T-helper 17 cell (primary cell): Measurements from ENCODE around the gene MVD. TPM values are rescaled to one million over a fixed set of nuclear protein-coding genes. Genes with fewer than 3 reads are reported as not detected.

Experiments used
- ATAC-seq: fragments of 150-1000 bp; cut with Tn5 transposase; 2 replicates; pipeline ENCODE4 v1.10.0; 2021; ENCODE audit warnings: mild to moderate bottlenecking, moderate library complexity
- DNase-seq, 3 donors: peaks; one replicate each; pipeline versions ENCODE4 v3.0.0 to v3.0.0-alpha.2; 2020 to 2021
- H3K9me3 ChIP-seq: one replicate; pipeline ENCODE4 v1.7.0; 2013; ENCODE audit warnings: low read length, mild to moderate bottlenecking; ENCODE audit not compliant: control insufficient read depth, poor library complexity, severe bottlenecking
- H3K27ac Mint-ChIP-seq: one replicate; pipeline ENCODE4 v1.8.0; 2022; ENCODE audit warnings: mild to moderate bottlenecking, moderate library complexity, mixed read lengths
- H3K27me3 Mint-ChIP-seq: one replicate; pipeline ENCODE4 v1.8.0; 2022; ENCODE audit warnings: mixed read lengths
- H3K36me3 Mint-ChIP-seq: one replicate; pipeline ENCODE4 v1.8.0; 2022; ENCODE audit warnings: low read depth, mixed read lengths
- H3K4me1 Mint-ChIP-seq: one replicate; pipeline ENCODE4 v1.8.0; 2022; ENCODE audit warnings: mild to moderate bottlenecking, mixed read lengths
- H3K4me3 Mint-ChIP-seq: one replicate; pipeline ENCODE4 v1.8.0; 2022; ENCODE audit warnings: mild to moderate bottlenecking, moderate library complexity, mixed read lengths
- total RNA-seq, 4 donors: library from RNA in 2 of 4; stranded (reverse) in 2 of 4; gene quantifications; one replicate each; pipeline ENCODE4 v1.2.3 and lab custom pipeline; 2022 to 2026

The MVD gene
- total RNA-seq, 2 donors from 2014 or later = 40.4 to 72.8 TPM

DNA sequence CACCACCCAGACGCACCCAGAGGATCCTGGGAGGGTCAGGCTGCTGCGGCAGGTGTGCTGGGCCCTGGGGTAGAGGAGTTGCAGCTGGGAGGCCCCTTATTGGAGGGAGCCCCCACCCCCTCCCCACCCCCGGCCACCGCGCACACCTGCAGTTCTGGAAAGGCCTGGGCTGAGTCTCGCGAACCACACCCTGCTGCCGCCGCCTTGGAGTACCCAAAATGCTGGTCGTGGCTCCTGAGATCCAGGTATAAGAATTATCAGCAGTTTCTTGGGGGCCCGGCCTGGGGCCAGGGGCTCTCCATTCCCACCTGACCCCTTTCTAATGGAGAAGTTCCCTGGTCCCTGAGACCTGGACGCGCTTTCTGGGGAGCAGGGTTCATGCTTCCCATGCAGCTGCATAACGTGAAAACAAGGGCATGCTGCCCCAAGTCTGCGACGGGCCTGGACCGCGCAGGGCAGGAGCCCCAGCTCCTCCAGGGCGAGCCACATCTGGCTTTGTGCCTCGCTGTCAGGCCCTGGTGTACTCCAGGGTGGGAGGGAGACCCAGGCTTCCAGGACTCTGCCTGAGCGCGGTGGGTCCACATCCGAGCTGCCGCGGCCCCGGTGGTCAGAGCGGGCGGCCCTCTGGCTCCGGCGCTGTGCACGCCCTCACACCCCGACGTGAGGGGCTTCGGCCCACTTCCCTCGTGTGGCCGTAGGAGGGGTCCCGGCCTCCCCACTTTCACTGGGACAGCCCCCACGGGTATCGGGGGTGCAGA lies 30.7 kb upstream of the MVD start:
- no peaks in the 10 kb centered on the region for H3K36me3 Mint-ChIP-seq
- H3K4me1 Mint-ChIP-seq = peaks cover 39% of the 10 kb centered on the region
- H3K9me3 ChIP-seq = no peaks in the 10 kb centered on the region
- H3K27me3 Mint-ChIP-seq = no peaks in the 10 kb centered on the region
- peak overlapping the region; percentile 93 for H3K27ac Mint-ChIP-seq
- peak overlapping the region; percentile 75 for H3K4me3 Mint-ChIP-seq
- DNase-seq (no peak), ATAC-seq (peak; percentile 15)

DNA sequence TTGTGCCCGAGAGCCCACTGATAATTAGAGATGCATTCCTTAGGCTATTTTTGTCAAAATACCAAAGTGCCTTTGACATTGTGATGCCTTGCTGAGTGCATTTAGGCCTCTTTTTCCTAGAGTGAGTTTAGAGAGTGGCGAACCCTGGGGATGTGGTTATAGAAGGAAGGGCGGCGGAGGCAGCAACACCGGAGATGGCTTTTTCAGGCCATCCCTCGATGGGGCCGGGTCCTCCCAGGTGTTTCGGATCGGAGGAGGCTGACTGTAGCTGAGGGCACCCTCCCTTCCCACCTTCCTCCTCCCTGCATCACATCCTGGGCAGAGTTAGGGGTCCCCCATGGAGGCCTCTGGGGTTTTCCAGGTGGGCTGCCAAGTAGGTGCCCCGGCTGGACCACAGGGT lies 30.0 kb upstream of the MVD start:
- peaks cover 38% of the 10 kb centered on the region for H3K4me1 Mint-ChIP-seq
- no peaks in the 10 kb centered on the region for H3K36me3 Mint-ChIP-seq
- DNase-seq (no peak), ATAC-seq (peak; percentile 49)
- H3K9me3 ChIP-seq = no peaks in the 10 kb centered on the region
- no peaks in the 10 kb centered on the region for H3K27me3 Mint-ChIP-seq
- peak overlapping the region; percentile 93 for H3K27ac Mint-ChIP-seq
- H3K4me3 Mint-ChIP-seq = peak overlapping the region; percentile 75

DNA sequence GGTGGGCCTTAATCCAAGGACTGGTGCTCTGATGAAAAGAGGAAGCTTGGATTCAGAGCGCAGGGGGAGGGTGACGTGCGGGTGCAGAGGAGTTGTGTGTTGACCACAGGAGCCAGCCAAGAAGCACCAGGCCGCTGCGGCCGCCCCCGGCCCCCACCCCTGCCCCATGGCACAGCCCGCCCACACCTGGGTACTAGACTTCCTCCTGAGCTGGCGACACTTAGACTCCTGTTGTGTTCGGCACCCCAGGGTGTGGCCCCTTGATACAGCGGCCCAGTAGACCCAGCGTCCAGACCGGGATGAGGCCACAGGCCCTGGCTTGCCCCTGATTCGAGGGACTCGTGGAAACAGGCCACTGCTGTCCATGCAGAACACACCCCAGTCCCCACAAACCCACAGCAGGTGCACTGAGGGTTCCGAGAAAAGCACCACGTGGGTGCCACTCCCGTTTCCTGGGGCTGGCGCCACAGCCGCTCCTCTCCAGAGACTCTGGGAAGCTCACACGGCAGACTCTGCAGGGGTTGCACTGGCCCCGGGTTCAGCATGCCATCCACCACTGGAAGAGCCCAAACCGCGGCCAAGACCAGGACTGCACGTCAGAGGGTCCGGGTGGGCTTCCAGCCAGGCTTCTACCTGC lies 29.2 kb upstream of the MVD start:
- ATAC-seq (peak; percentile 55), DNase-seq (no peak)
- peaks cover 34% of the 10 kb centered on the region for H3K4me1 Mint-ChIP-seq
- H3K27ac Mint-ChIP-seq = peak overlapping the region; percentile 93
- no peaks in the 10 kb centered on the region for H3K36me3 Mint-ChIP-seq
- peak overlapping the region; percentile 75 for H3K4me3 Mint-ChIP-seq
- no peaks in the 10 kb centered on the region for H3K9me3 ChIP-seq
- no peaks in the 10 kb centered on the region for H3K27me3 Mint-ChIP-seq

DNA sequence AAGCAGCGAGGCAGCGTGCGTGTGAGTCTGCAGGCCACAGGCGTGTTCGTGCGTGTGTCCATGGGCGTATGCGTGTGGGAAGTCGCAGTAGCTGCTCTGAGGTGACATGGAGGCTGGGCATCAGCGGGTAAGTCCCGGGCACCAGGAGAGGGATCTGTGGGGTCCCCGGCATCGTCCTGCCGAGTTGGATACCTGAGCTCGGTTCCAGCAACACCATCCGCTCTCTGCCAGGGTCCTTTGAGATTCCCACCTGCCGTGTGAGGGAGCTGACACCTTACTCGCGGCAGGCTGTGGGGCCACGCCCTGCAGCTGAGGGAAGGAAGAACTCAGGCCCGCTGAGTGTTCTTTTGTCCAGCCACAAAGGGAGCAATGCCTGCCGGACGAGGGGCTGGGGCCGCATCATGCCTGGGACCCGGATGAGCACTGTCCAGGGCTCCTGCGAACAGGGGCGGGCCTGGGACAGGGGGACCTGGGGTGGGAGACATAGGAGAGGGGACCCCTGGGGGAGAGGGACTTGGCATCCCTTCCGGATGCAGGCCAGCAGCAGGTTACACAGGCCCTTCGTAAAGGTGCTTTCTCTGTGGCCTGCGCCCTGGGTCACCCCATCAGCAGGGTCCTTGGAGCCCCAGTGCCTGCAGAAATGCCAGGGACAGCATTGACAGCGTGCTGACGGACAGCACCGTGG lies 28.4 kb upstream of the MVD start:
- no peaks in the 10 kb centered on the region for H3K9me3 ChIP-seq
- Mint-ChIP-seq H3K27me3 (no peaks in the 10 kb centered on the region), H3K4me3 (peak overlapping the region; percentile 84), H3K27ac (peak overlapping the region; percentile 93), H3K36me3 (no peaks in the 10 kb centered on the region), H3K4me1 (peaks cover 34% of the 10 kb centered on the region)
- ATAC-seq (no peak), DNase-seq (no peak)

DNA sequence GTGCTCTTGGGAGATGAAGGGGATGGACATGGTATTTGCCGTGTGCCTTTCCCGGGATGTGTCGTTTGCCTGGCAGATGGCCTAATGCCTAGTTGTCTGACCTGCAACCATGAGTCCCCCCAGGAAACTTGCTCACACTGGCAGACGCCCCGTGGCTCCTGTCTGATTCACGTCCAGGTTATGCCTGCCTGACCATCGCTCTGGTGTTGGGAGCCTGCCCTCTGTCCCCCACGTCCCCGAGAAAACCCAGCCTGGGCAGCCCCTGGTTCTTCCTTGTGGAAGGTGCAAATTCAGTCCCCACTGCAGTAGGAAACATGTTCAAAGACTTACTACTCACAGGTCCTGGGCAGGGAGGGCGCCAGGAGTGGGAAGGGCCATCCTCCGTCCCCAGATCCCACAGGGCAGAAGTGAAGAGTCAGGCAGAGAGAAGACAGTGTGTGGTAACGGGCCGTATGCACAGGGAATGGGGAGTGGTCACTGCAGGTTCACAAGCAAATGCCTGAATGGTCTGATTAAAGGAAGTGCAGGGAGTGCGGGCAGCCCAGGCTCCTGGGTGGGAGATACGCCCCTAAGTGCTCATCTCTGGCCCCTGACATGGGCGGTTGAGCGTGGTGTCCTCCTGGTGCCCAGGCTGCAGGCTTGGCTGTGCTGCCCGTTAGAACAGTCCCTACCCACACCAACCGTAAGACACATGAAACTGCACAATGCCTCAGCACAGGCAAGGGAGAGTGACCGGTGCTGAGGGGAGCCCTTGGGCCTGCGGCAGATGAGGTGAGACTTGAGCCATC lies 27.6 kb upstream of the MVD start:
- Mint-ChIP-seq H3K27me3 (no peaks in the 10 kb centered on the region), H3K27ac (peak overlapping the region; percentile 93), H3K4me3 (peak overlapping the region; percentile 84), H3K36me3 (no peaks in the 10 kb centered on the region), H3K4me1 (peaks cover 34% of the 10 kb centered on the region)
- ATAC-seq (no peak), DNase-seq (no peak)
- no peaks in the 10 kb centered on the region for H3K9me3 ChIP-seq

DNA sequence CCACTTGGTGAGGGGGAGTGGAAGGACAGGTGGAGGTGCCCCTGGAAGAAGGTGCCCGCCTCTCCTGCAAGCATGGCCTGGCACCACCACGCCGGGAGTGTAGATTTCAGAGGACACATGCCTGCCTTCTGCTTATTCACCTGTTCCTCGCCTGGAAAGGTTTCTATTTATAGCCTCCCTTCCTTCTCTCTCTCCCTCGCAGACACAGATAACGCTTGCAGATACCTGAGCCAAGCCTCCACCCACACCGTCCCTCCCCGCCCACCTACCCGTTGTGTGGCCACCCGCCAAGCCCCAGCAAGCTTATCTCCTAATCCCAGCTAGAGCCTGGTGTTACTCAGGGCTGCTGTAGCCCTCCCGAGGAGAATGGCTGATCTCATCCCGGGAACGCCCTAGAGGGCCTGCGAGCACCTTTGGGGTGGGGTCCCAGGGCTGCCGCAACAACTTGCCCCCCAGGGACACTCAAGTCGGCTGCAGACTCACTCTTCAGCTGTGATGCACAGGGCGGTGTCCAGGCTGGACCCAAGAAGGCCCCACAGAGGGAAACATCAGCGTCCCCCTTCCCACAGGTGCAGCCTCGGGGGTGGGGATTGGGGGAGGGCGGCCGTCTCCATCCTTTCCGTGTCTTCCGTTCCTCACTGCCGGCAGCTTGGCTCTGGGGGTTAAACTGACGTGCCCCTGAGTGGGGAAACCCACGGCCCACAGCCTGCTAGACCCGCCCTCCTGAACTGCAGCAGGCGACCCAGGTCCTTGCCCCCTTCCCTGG lies 25.3 kb upstream of the MVD start:
- H3K9me3 ChIP-seq = no peaks in the 10 kb centered on the region
- H3K4me3 Mint-ChIP-seq = no peak overlapping the region
- peaks cover 34% of the 10 kb centered on the region for H3K4me1 Mint-ChIP-seq
- H3K27ac Mint-ChIP-seq = no peak overlapping the region
- no peak for DNase-seq
- ATAC-seq = no peak
- H3K27me3 Mint-ChIP-seq = no peaks in the 10 kb centered on the region
- no peaks in the 10 kb centered on the region for H3K36me3 Mint-ChIP-seq

DNA sequence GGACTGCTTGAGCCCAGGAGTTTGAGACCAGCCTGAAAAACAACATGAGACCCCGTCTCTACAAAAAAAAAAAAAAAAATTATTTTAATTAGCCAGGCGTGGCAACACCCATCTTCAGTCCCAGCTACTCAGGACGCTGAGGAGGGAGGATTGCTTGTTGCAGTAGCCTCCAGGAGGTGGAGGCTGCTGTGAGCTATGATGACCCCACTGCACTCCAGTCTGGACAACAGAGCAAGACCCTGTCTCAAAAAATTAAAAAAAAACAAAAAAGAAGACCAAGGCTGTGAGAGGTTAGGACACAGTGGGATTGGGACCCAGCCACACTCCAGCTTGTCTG lies 24.8 kb upstream of the MVD start:
- H3K27ac Mint-ChIP-seq = no peak overlapping the region
- H3K4me1 Mint-ChIP-seq = peaks cover 32% of the 10 kb centered on the region
- DNase-seq = no peak
- ATAC-seq = no peak
- no peaks in the 10 kb centered on the region for H3K27me3 Mint-ChIP-seq
- no peaks in the 10 kb centered on the region for H3K36me3 Mint-ChIP-seq
- H3K4me3 Mint-ChIP-seq = no peak overlapping the region
- no peaks in the 10 kb centered on the region for H3K9me3 ChIP-seq

DNA sequence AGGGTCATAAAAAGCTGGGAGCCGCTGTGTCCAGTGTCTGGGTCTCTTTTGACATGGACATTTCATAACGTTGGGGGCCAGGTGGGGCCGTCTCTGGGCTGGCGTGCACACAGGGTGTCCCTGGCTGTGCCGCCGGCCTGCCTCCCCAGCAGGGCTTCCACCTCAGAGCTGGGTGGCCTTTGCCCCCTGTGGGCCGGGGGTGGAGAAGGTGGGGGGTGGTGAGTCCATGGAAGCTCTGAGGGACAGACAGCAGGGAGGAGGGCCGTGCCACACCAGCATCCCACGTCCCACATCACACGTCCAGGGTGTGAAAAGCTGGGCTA lies 24.3 kb upstream of the MVD start:
- ATAC-seq (no peak), DNase-seq (no peak)
- Mint-ChIP-seq H3K4me3 (peak overlapping the region; percentile 5), H3K27me3 (no peaks in the 10 kb centered on the region), H3K36me3 (no peaks in the 10 kb centered on the region), H3K4me1 (peaks cover 33% of the 10 kb centered on the region), H3K27ac (no peak overlapping the region)
- no peaks in the 10 kb centered on the region for H3K9me3 ChIP-seq

DNA sequence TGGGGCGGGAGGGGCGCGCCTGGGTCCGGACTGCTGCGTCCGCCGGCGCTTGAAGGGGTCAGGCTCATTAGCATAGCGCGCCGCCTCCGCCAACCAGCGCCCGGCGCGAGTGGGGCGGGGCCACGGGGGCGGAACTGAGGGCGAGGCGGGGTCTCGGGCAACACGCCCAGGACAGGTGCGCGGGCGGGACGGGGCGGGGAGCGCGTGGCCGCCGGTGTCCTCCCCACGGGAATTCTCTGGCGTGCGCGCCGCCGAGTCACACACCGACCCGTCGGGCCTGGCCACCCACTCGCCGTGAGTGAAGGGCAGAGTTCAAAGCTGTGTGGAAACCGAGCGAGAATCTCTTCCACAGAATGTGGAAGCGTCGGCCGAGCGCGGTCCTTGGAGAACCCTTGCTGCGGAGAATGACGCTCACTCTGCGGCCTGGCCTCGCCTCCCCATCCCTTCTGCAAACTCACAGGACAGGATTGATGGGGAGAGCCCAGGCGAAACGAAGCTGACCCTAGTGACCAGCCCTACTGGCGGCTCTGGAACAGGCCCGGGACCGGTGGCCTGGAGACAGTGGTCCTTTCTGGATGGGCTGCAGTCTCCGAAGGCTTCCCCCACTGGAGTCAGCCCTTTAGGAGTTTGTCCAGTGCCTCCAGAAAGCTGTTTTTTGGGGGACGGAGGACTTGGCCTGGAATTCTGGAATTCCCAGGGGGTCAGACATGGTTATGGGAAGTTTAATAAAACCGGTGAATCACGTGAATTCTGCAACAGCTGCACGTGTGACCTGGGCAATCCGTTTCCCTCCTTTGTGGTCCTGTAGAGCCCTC lies 23.8 kb upstream of the MVD start, which contains the start of gene SNAI3:
Gene SNAI3 (minus strand): TSS at position 69 of the 815 bp plus-strand sequence. CDS start 101 bp downstream, outside the sequence.
- no peaks in the 10 kb centered on the region for H3K27me3 Mint-ChIP-seq
- H3K4me1 Mint-ChIP-seq = peaks cover 36% of the 10 kb centered on the region
- no peaks in the 10 kb centered on the region for H3K9me3 ChIP-seq
- peak; percentile 86 for ATAC-seq
- H3K36me3 Mint-ChIP-seq = no peaks in the 10 kb centered on the region
- DNase-seq = peak; percentile 79 to 87 (median 85)
- peak within 1 kb of the TSS; percentile 56 for H3K27ac Mint-ChIP-seq
- H3K4me3 Mint-ChIP-seq = peak within 1 kb of the TSS; percentile 87

DNA sequence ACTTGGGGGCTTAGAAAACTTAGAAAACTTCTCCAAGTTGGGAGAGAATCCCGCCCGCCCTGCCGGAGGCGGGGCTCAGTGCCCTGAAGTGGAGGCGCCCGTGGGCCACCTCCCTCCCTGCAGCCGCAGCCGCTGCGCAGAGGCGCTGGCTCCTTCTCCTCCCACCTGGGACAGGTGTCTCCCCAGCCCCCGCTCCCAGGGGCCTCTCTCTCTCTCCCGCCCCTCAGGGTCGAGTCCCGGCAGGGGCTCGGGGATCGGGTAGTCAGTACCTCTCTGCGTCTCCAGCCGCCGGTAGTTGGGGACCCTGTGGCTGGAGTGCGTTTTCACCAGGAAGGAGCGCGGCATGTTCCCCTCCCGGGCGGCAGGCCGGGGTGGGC lies 23.2 kb upstream of the MVD start:
- Mint-ChIP-seq H3K4me1 (peaks cover 37% of the 10 kb centered on the region), H3K36me3 (no peaks in the 10 kb centered on the region), H3K4me3 (peak overlapping the region; percentile 87), H3K27ac (peak overlapping the region; percentile 11), H3K27me3 (no peaks in the 10 kb centered on the region)
- DNase-seq (peak in 2 of 3 donors; percentile 53 to 57), ATAC-seq (peak; percentile 62)
- H3K9me3 ChIP-seq = no peaks in the 10 kb centered on the region

DNA sequence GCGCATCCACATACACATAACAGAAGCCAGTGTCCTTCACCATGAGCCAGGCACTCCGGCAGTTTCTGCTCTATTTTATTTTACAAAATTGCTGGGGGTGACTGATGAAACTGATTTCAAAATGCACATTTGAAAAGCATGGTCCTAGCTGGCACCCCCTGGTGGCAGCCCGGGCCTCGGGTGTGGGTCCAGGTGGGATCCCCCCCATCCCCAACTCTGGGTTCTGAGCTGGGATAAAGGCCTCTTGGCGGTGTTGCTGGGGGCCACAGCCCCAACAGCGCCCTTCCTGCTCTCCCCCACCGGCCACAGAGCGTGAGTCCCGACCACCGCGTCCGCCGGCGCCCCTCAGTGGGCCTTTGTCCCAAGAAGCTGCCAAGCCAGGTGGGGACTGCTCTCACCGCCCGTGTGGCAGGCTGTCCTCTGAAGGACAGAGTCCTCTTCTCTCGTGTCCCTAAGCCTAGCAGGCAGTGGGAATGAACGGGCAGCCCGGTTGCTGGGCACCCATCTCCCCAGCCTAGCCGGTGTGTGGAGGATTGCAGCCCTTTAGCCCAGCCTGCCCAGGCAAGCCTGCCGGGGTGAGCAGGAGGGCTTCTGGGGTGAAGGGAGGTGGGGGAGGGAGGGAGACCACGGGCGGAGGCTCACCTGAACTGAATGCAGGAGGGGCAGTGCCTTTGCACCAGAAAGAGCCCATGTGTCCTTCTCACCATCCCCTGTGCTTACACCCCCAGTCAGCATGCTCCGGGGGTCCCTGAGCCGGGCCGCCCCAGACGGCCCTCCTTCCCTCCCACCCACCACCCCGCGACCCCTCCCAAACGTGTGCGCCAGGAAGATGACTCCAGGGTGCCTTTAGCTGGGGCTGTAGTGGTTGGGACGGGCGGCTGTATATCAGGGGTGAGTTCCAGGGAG lies 22.5 kb upstream of the MVD start:
- Mint-ChIP-seq H3K27me3 (no peaks in the 10 kb centered on the region), H3K4me1 (peaks cover 35% of the 10 kb centered on the region), H3K27ac (peak overlapping the region; percentile 56), H3K4me3 (peak overlapping the region; percentile 87), H3K36me3 (no peaks in the 10 kb centered on the region)
- DNase-seq (peak in 1 of 3 donors; percentile 52), ATAC-seq (peak; percentile 25)
- H3K9me3 ChIP-seq = no peaks in the 10 kb centered on the region
